OCI-LY7 (cell line): Measurements from ENCODE around the gene OPCML.

Experiments used
- EZH2phosphoT487 ChIP-seq: fragments of 200-600 bp; sonication (generic); IDR thresholded peaks from 2 replicates; pipeline ENCODE4 v1.6.1; 2018; ENCODE audit warnings: low read depth, borderline replicate concordance, mild to moderate bottlenecking, mixed run types, antibody characterized with exemption, low read length, moderate library complexity, mixed read lengths
- TF ChIP-seq, protein P1 (sequence below): fragments of 200-600 bp; sonication (generic); conservative IDR thresholded peaks from 2 replicates; pipeline ENCODE4 v1.5.1; 2014; ENCODE audit warnings: mild to moderate bottlenecking, antibody characterized with exemption, low read length, moderate library complexity, mixed read lengths

DNA sequence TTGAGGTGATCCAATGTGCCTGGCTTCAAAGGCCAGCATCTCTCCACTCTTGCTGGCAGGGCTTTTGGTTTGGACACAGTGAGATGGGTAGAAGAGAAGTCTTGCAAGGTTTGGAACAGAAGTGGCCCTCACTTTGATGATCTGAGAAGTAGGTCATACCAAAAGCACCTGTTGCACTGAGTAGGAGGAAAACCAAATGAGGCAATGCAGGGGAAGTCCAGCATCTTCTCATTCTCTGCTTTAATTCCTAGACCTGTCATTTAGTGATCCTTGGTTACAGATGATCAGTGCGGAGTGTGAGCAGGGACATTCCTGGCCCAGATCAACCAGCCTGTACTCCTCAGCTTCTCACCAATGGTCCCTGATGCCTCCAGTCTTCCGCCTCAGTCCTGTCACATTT is 990.5 kb downstream of the OPCML start:
- TF ChIP-seq, protein P1, sequence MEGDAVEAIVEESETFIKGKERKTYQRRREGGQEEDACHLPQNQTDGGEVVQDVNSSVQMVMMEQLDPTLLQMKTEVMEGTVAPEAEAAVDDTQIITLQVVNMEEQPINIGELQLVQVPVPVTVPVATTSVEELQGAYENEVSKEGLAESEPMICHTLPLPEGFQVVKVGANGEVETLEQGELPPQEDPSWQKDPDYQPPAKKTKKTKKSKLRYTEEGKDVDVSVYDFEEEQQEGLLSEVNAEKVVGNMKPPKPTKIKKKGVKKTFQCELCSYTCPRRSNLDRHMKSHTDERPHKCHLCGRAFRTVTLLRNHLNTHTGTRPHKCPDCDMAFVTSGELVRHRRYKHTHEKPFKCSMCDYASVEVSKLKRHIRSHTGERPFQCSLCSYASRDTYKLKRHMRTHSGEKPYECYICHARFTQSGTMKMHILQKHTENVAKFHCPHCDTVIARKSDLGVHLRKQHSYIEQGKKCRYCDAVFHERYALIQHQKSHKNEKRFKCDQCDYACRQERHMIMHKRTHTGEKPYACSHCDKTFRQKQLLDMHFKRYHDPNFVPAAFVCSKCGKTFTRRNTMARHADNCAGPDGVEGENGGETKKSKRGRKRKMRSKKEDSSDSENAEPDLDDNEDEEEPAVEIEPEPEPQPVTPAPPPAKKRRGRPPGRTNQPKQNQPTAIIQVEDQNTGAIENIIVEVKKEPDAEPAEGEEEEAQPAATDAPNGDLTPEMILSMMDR, result no peak
- TF ChIP-seq EZH2phosphoT487, result no peak
